K562 (cell line): ENCODE data around the gene FLII. TPM values are rescaled to one million over a fixed set of nuclear protein-coding genes. Genes with fewer than 3 reads are reported as not detected.

ENCODE experiments used
- ATAC-seq: fragments of 200-7000 bp; cut with Tn5 transposase; 3 replicates; pipeline ENCODE4 v1.9.1; 2020; ENCODE audit warnings: moderate library complexity
- BruUV-seq: library from RNA; stranded (reverse); fragments of 400-500 nt; replicated peaks from 2 replicates; lab custom pipeline; 2021; lab: Mats Ljungman, UMichigan
- CTCF ChIA-PET: fragments of 300-600 bp; formaldehyde crosslinking; extraction: SDS; loops from one replicate; lab custom pipeline; 2021; ENCODE audit warnings: low intra/inter-chr PET ratio; lab: Yijun Ruan, JAX
- POLR2A ChIA-PET: fragments of 300-600, 350-650 bp; sonication (Branson Sonifier 250); formaldehyde crosslinking; extraction: SDS; loops from one replicate; lab custom pipeline; 2021; ENCODE audit warnings: antibody characterized with exemption, inconsistent platforms; lab: Yijun Ruan, JAX
- DNase-seq, 4 experiments: peaks; one replicate each; pipeline versions ENCODE4 v3.0.0 to v3.0.0-alpha.2; 2011 to 2018; ENCODE audit warnings: low spot score in 3 of 4, mixed read lengths in 3 of 4; ENCODE audit errors: extremely low read depth in 1 of 4
- FAIRE-seq: peaks from 2 replicates; lab custom pipeline; 2011; peaks lifted over from hg19 to GRCh38; lab: Jason Lieb, UNC
- H2AFZ ChIP-seq: 2 replicates; pipeline ENCODE4 v1.6.0; 2011; ENCODE audit warnings: low read depth, low read length, control low read depth, inconsistent platforms
- H3K27ac ChIP-seq: fragments of 200-600 bp; 3 replicates; pipeline ENCODE4 v1.8.0; 2011; ENCODE audit warnings: low read depth, mild to moderate bottlenecking, control low read depth, inconsistent platforms, low read length, moderate library complexity, mixed read lengths; ENCODE audit errors: extremely low read depth
- H3K27me3 ChIP-seq, 2 experiments: fragments of 300-600 bp in 1 of 2; 2 replicates in 1 of 2; 3 replicates in 1 of 2; pipeline versions ENCODE4 v1.6.0 to v1.8.0; 2011; ENCODE audit warnings: inconsistent platforms in 2 of 2, low read length in 2 of 2, mild to moderate bottlenecking in 1 of 2, mixed read lengths in 1 of 2, moderate library complexity in 1 of 2; ENCODE audit not compliant: control insufficient read depth in 2 of 2, insufficient read depth in 2 of 2
- H3K36me3 ChIP-seq: fragments of 300-600 bp; 3 replicates; pipeline ENCODE4 v1.8.0; 2011; ENCODE audit warnings: mild to moderate bottlenecking, low read length, inconsistent platforms; ENCODE audit not compliant: control insufficient read depth, insufficient read depth
- H3K4me1 ChIP-seq, 2 experiments: fragments of 200-600 bp in 1 of 2; replicated peaks in 1 of 2; 2 replicates in 1 of 2; 3 replicates in 1 of 2; pipeline versions ENCODE4 v1.5.1 to v1.8.0; 2011; ENCODE audit warnings: inconsistent platforms in 2 of 2, low read length in 2 of 2, mild to moderate bottlenecking in 1 of 2, mixed read lengths in 1 of 2, moderate library complexity in 1 of 2; ENCODE audit not compliant: control insufficient read depth in 2 of 2, insufficient read depth in 2 of 2
- H3K4me2 ChIP-seq: 2 replicates; pipeline ENCODE4 v1.6.1; 2011; ENCODE audit warnings: low read length, control low read depth, inconsistent platforms, mixed read lengths; ENCODE audit not compliant: insufficient read depth
- H3K4me3 ChIP-seq: fragments of 200-600 bp; sonication (generic), shearing (Covaris generic); 2 replicates; pipeline ENCODE4 v1.5.1; 2016; ENCODE audit warnings: control low read depth, inconsistent platforms
- H3K79me2 ChIP-seq: fragments of 200-600 bp; 3 replicates; pipeline ENCODE4 v1.8.0; 2011; ENCODE audit warnings: low read length, inconsistent platforms; ENCODE audit not compliant: control insufficient read depth, insufficient read depth
- H3K9ac ChIP-seq, 2 experiments: 2 replicates each; pipeline versions ENCODE4 v1.6.0 to v1.6.1; 2011; ENCODE audit warnings: low read depth in 2 of 2, low read length in 2 of 2, control low read depth in 1 of 2, inconsistent platforms in 1 of 2, mild to moderate bottlenecking in 1 of 2, mixed read lengths in 1 of 2; ENCODE audit not compliant: insufficient read depth in 1 of 2
- H3K9me1 ChIP-seq: one replicate; pipeline ENCODE4 v1.6.0; 2011; ENCODE audit warnings: inconsistent platforms, mild to moderate bottlenecking, low read length, moderate library complexity; ENCODE audit not compliant: control insufficient read depth, insufficient read depth
- H3K9me3 ChIP-seq: replicated peaks from 2 replicates; pipeline ENCODE4 v1.5.1; 2011; ENCODE audit warnings: low read depth, low read length, inconsistent platforms; ENCODE audit not compliant: control insufficient read depth, insufficient read depth
- H4K20me1 ChIP-seq: replicated peaks from 2 replicates; pipeline ENCODE4 v1.6.1; 2011; ENCODE audit warnings: low read length, inconsistent platforms, mixed read lengths; ENCODE audit not compliant: control insufficient read depth, insufficient read depth
- EP300 ChIP-seq: IDR thresholded peaks from 2 replicates; pipeline ENCODE4 v1.6.1; 2012; ENCODE audit warnings: low read length, improper control_type of control experiment
- ETV6 ChIP-seq, 3 experiments: fragments of 150-350 bp in 1 of 3; sonication (generic) in 1 of 3; formaldehyde crosslinking in 1 of 3; IDR thresholded peaks; 2 replicates each; pipeline versions ENCODE4 v1.6.1 to v1.8.0; 2014 to 2022; ENCODE audit warnings: borderline replicate concordance in 2 of 3, low read depth in 2 of 3, antibody characterized with exemption in 1 of 3, low read length in 1 of 3, mild to moderate bottlenecking in 1 of 3, missing genetic modification reagents in 1 of 3
- FOS ChIP-seq: IDR thresholded peaks from 3 replicates; pipeline ENCODE4 v1.6.1; 2011; ENCODE audit not compliant: insufficient read length; ENCODE audit errors: extremely low read depth
- MLLT1 ChIP-seq, 2 experiments: fragments of 450-650 bp; IDR thresholded peaks; 2 replicates each; pipeline ENCODE4 v1.6.1; 2016
- NR2C1 ChIP-seq, 2 experiments: fragments of 450-650 bp; IDR thresholded peaks; 2 replicates each; pipeline ENCODE4 v1.6.1; 2017; ENCODE audit warnings: mild to moderate bottlenecking in 2 of 2, antibody characterized with exemption in 1 of 2, inconsistent platforms in 1 of 2, missing compliant biosample characterization in 1 of 2, missing genetic modification characterization in 1 of 2
- TAF1 ChIP-seq: IDR thresholded peaks from 2 replicates; pipeline ENCODE4 v1.6.1; 2011; ENCODE audit warnings: mild to moderate bottlenecking, low read length, moderate library complexity; ENCODE audit not compliant: insufficient read depth, control insufficient read depth, severe bottlenecking; ENCODE audit errors: extremely low read depth
- WGBS: fragments of 100-300 bp; shearing (Covaris generic); methylation state at CpG from one replicate; pipeline ENCODE4 v1.1.6; 2016; ENCODE audit warnings: low coverage, mixed read lengths; ENCODE audit not compliant: insufficient coverage; ENCODE audit errors: missing lambda C conversion rate; 5-methylcytosine and 5-hydroxymethylcytosine counted together
- in situ Hi-C: fragments of 300-500 bp; cut with MboI; formaldehyde crosslinking; loops from 4 replicates; pipeline ENCODE4 v1.15.0; 2018; ENCODE audit warnings: inconsistent platforms, mixed read lengths
- intact Hi-C: fragments of 100-400 bp; cut with micrococcal nuclease; formaldehyde crosslinking; loops from 2 replicates; pipeline ENCODE4 v1.14.2; 2022
- polyA plus RNA-seq, 8 experiments: library from polyadenylated mRNA; depleted of rRNA in 4 of 8; stranded (reverse) in 5 of 8; unstranded in 3 of 8; fragments of >200 nt; fragmentation: Nextera tagmentation in 2 of 8; fragmentation: Illumina TruSeq in 1 of 8; extraction: Ambion mirVana in 2 of 8; extraction: Trizol in 1 of 8; gene quantifications; 2 replicates each; pipeline versions ENCODE4 v1.2.1 to v1.2.3, GENCODE V29; 2011 to 2014; ENCODE audit warnings: inconsistent platforms in 1 of 8, missing spikeins in 1 of 8
- total RNA-seq, 7 experiments: library from RNA; depleted of rRNA in 6 of 7; stranded (reverse); fragments of >200 nt in 6 of 7; fragmentation: Illumina TruSeq in 2 of 7; extraction: Trizol in 2 of 7; gene quantifications; 2 replicates each; pipeline versions ENCODE4 v1.2.1 to v1.2.3, GENCODE V29; 2011 to 2021; ENCODE audit warnings: low replicate concordance in 1 of 7
- TF ChIP-seq, protein P1 (sequence below): fragments of 450-650 bp; formaldehyde crosslinking; IDR thresholded peaks from 2 replicates; pipeline ENCODE4 v1.4.0; 2020; ENCODE audit warnings: mild to moderate bottlenecking, moderate library complexity

FLII gene
- total and polyA plus RNA-seq, 9 of the 15 experiments (the other 6 are each of a cell fraction or from before 2014, with no cell fraction given) = 11.7 to 126 (median 82.5) TPM

- TF ChIP-seq ETV6 (IDR thresholded peaks at IDR 0.05; ENCODE audit: borderline replicate concordance in 1 of 2, low read depth in 2 of 2, low read length in 1 of 2) (no peak), ETV6 (CRISPR knock-in tag; IDR thresholded peaks at IDR 0.05; ENCODE audit: borderline replicate concordance) (no peak)
Measured at GRCh38 chr17:18229771-18230170, 28.8 kb downstream of the FLII start (continued).

DNA sequence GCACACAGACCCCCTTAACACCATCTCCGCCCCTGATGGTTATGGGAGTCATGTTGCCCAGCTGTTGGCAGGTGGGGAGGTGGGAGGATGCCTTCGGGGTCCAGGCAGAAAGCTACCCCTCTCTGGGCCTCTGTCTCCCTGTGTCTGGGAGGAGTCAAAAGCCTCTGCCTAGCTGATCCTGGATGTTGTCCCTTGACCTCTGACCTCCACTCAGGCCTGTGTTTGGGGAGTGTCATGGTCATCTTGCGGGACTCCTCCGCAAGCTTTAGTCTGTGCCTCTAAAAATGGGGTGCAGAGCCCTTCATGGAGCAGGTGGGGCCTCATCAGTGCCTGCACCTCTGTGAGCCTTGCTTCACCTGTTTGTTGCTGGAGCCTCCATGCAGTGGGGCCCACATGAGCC, 29.3 kb downstream of the FLII start:
- in situ Hi-C loops = no loop called here
- POLR2A ChIA-PET = interaction anchor here (0.9 kb wide), 1 partner anchor 30 kb away, joined by 4 read pairs; no protein-coding TSS in a partner anchor
- H3K9me1 ChIP-seq = no peaks in the 10 kb centered on the region
- TF ChIP-seq NR2C1 (IDR thresholded peaks at IDR 0.05) = no peak
- TF ChIP-seq NR2C1 (tag; IDR thresholded peaks at IDR 0.05) = 0 out of 2 replicates have a peak, but pooled peaks have one; percentile 50
- TF ChIP-seq MLLT1 (IDR thresholded peaks at IDR 0.05) = no peak
- TF ChIP-seq FOS = no peak
- TF ChIP-seq TAF1 = no peak
- TF ChIP-seq, protein P1, sequence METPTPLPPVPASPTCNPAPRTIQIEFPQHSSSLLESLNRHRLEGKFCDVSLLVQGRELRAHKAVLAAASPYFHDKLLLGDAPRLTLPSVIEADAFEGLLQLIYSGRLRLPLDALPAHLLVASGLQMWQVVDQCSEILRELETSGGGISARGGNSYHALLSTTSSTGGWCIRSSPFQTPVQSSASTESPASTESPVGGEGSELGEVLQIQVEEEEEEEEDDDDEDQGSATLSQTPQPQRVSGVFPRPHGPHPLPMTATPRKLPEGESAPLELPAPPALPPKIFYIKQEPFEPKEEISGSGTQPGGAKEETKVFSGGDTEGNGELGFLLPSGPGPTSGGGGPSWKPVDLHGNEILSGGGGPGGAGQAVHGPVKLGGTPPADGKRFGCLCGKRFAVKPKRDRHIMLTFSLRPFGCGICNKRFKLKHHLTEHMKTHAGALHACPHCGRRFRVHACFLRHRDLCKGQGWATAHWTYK (CRISPR knock-in tag) = no peak
- TF ChIP-seq EP300 = no peak
- TF ChIP-seq, all 486 proteins: peak for 1
- Histone ChIP-seq H3K4me2 (no peak overlapping the region), H3K79me2 (peaks cover 8% of the 10 kb centered on the region; the same call in 2 of the 3 replicates), H3K9ac (peak overlapping the region in 1 of 2 experiments; percentile 60; a peak in 2 of 4 replicates), H2AFZ (no peak overlapping the region), H3K4me3 (no peak overlapping the region), H3K27ac (no peak overlapping the region), H4K20me1 (no peaks in the 10 kb centered on the region), H3K4me1 (peaks cover 4 to 38% of the 10 kb centered on the region in 2 experiments; a peak in 3 of 5 replicates), H3K27me3 (no peaks in the 10 kb centered on the region), H3K9me3 (no peaks in the 10 kb centered on the region), H3K36me3 (no peaks in the 10 kb centered on the region)
- BruUV-seq = no TSS peak
- CTCF ChIA-PET = no interaction called here
- 83% methylated on average over 3 of the region's 4 CpGs for WGBS
- FAIRE-seq (no peak), ATAC-seq (no peak), DNase-seq (no peak)
- intact Hi-C loops = no loop called here
